Large intestine (tissue), 3 donors: ENCODE data around the gene LPA. TPM values are rescaled to one million over a fixed set of nuclear protein-coding genes. Genes with fewer than 3 reads are reported as not detected.

Source experiments
- DNase-seq, 2 donors: peaks; one replicate each; pipeline versions ENCODE4 v3.0.0 to v3.0.0-alpha.2; 2013
- H3K27ac ChIP-seq: one replicate; pipeline ENCODE4 v1.5.1; 2013; ENCODE audit warnings: low read length
- H3K27me3 ChIP-seq: 2 replicates; pipeline ENCODE4 v1.6.1; 2013; ENCODE audit warnings: low read length; ENCODE audit not compliant: control insufficient read depth, insufficient read depth
- H3K36me3 ChIP-seq: 2 replicates; pipeline ENCODE4 v1.6.1; 2013; ENCODE audit warnings: low read length; ENCODE audit not compliant: control insufficient read depth, insufficient read depth
- H3K4me1 ChIP-seq: one replicate; pipeline ENCODE4 v1.6.1; 2013; ENCODE audit warnings: low read length; ENCODE audit not compliant: control insufficient read depth, insufficient read depth
- H3K4me3 ChIP-seq: one replicate; pipeline ENCODE4 v1.5.1; 2013; ENCODE audit warnings: low read length
- H3K9me3 ChIP-seq: one replicate; pipeline ENCODE4 v1.6.1; 2013; ENCODE audit warnings: mild to moderate bottlenecking, low read depth, low read length, moderate library complexity; ENCODE audit not compliant: control insufficient read depth
- WGBS: methylation state at CpG from one replicate; pipeline ENCODE4 v1.1.5; 2013; ENCODE audit warnings: low lambda C conversion rate; ENCODE audit not compliant: insufficient coverage; 5-methylcytosine and 5-hydroxymethylcytosine counted together
- polyA plus RNA-seq: library from polyadenylated mRNA; unstranded; fragments of 120-200 nt; gene quantifications from one replicate; pipeline ENCODE4 v1.2.1, GENCODE V29; 2013

Gene LPA
- polyA plus RNA-seq, 1 donor = 0.06 TPM

- WGBS = 100% methylated on average over 1 of the region's 11 CpGs
- no peak overlapping the region for H3K4me3 ChIP-seq
- no peak for DNase-seq
Measured at GRCh38 chr6:160487116-160487515, 177.0 kb downstream of the LPA start.

More at GRCh38 chr6:160487116-160487515, 177.0 kb downstream of the LPA start:
- Histone ChIP-seq H3K4me1 (no peaks in the 10 kb centered on the region), H3K36me3 (no peaks in the 10 kb centered on the region), H3K27ac (no peak overlapping the region), H3K27me3 (no peaks in the 10 kb centered on the region), H3K9me3 (no peaks in the 10 kb centered on the region)

Other genes with a start within 250 kb of the LPA start
- gene PLG, start 38.0 kb upstream of the LPA start, polyA plus RNA-seq = 1.1 TPM